Medulla oblongata (tissue), 1 donor: Measurements from ENCODE around the gene SLC9A2.

ENCODE experiments used
- DNase-seq: peaks from one replicate; pipeline ENCODE4 v3.0.0-alpha.2; 2015; ENCODE audit errors: extremely low spot score

The SLC9A2 gene

DNA sequence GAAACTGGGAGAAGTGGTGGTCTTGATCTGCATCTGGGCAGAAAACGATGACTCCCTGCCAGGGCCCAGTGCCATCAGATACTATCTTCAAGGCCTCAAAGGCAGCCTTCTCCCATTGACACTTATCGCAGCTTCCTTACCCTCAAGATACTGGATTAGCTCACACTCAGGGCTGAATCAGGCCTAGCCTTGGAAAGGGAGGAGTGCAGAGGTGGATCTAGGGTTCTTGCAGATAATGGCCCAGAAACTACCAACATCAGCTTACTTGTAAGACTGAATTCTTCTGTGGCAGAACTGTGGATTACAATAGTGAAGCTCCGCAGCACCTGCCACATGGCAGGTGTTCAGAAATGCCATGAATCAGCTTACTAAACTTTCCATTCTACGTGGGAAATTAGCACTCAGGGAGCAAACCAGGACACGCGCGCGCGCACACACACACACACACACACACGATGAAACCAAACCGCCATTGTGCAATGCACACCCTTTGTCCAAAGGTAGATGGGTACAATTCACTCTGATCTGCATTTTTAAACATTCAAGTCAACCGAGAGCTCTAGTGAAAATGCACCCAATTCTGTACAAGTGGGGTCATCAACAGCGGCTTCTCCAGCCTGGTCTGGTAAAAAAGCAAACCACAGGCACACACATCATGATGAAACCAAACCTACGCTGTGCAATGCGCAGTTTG lies 116.2 kb downstream of the SLC9A2 start:
- DNase-seq, result no peak

DNA sequence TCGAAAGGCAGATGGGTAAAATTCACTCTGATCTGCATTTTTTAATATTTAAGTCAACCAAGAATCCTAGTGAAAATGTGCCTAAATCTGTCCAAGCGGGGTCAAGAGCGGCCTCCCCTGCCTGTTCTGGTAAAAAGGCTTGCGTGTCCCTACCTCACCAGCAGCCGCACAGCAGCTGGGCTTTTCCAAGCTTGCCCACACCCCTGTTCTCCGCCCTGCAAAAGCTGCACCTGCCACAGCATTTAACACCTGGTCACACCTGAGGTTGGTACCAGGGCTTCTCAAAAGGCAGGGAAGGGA lies 116.7 kb downstream of the SLC9A2 start:
- DNase-seq, result no peak

DNA sequence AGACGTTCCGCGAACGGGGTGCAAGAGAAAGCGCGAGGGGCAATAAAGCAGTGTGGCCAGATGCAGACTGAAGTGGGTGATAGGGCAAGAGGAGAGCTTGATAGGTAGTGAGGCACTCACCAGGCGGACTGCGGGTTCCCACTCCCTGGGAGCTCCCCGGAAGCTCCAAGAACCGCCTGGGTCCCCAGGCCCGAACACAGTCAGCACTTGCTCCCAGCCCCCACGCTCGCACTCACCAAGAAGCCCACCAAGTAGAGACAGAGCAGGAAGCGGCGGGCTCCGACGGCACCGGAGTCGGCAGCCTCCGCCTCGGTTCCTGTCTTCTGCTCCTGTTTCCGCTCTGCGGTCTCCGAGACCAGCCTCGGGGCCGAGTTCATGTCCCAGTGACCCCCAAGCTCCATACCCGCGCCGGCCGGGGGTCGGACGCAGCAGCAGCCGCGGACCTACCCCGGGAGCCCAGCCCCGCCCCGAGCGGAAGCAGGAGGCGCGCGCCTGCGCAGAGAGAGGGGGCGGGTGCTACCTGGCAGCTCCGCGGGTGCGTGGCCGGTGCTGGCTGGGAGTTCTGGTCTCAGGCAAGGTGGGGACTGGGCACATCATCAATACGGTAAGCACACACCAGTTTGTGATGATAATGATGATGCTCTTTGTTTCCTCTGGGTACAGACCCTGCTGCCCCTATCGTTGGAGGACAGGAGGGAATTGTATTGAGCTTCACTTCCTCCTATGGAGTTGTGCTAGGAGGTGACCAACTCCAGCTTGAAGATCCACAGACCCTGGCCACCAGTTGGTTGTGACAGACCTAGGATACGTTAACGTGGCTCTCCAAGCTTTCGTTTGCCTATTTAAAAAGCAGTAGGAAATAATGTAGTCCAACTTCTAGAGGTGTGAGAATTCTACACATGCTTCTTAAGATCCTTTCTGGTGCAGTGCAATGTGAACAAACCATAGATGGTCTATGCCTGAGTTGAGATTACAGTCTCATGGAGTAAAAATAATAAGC lies 117.4 kb downstream of the SLC9A2 start:
- peak; percentile 80 for DNase-seq

DNA sequence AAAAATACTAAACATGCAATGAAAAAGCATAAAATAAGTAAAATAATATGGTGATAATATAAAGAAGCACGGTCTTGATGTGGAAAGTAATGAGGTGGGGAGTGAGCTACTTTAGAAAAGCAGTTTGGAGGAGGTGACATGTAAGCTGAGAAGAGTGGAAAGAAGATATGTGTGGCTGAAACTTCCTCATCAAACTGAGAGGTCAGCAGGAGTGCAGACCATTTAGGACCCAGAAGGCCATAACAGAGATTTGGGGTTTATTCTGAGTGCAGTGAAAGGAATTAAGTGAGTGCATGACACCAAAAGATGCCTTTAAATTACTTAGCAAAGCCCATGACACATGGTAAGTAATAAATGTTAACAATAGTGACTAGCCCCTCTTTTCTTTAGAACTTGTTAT lies 118.1 kb downstream of the SLC9A2 start:
- DNase-seq, result no peak

DNA sequence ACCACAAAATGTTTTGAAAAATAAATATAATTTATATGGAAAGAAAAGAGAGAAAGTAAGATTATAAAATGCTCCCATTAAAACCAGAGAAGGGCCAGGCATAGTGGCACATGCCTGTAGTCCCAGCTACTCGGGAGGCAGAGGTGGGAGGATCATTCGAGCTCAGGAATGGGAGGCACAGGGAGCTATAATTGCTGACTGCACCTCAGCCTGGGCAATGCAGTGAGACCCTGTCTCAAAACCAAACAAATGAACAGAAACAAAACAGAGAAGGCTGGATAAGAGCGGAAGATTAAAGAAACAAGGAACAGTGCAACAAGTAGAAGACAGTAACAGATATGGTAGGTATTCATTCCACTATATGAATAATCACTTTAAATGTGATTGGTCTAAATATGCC lies 123.9 kb downstream of the SLC9A2 start:
- DNase-seq, result no peak

DNA sequence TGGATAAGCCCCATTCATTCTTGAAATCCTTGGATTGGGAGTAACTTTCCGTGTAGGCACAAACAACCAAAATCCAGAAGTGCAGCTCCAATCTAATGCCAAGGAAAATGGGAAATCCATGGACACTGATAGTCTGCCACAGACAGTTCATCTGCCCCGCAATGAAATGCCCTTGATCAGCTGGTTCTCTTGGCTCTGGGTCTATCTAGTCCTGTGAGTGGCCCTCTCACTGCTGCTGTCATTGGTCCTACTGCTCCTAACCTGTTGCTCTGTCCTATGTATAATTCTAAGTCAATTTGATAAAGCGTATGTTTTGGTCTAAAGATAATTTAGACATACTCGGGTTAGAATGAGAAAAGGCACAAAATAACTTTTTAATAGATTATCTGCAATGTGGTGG lies 128.8 kb downstream of the SLC9A2 start:
- no peak for DNase-seq

DNA sequence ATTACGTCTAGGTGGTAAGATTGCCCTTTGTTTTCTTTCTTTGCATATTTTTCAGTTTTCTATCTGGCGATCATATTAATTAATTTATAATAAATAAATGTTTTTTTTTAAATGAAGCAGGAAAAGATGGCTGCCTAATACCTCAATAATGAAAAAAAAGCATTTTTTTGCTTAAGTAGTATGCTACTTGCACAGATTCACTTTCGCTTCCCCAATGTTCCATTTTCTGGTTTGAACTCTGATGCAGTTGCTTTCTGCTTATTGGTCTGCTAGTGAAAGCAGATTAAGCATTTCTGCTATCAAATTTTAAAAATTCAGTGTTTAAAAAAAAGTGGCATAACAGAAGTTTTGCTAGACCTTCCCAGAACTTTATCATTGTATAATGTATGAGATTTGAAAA lies 130.6 kb downstream of the SLC9A2 start:
- no peak for DNase-seq

DNA sequence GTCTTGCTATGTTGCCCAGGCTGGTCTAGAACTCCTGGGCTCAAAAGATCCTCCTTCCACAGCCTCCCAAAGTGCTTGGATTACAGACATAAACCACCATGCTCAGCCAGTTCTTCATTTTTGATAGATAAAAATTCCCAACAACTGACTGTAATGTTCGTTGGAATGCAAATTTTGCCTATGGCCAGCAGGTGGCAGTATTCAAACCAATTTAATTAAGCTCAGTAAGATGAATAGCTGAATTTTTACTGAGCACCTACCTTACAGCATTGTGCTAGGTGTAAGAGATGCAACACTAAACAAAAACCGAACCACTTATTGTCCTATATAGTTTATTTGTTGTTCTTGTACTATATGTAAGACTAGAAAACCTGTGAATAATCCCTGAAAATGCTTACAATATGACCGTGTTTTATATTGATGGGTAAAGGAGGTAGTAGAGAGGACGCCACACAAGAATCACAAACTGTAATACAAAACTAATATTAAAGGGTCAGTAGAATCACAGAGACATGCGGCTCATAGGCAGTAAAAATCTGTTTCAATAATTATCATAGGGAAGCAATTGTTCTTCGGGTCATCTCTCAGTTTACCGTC lies 134.3 kb downstream of the SLC9A2 start:
- DNase-seq, result peak; percentile 54

DNA sequence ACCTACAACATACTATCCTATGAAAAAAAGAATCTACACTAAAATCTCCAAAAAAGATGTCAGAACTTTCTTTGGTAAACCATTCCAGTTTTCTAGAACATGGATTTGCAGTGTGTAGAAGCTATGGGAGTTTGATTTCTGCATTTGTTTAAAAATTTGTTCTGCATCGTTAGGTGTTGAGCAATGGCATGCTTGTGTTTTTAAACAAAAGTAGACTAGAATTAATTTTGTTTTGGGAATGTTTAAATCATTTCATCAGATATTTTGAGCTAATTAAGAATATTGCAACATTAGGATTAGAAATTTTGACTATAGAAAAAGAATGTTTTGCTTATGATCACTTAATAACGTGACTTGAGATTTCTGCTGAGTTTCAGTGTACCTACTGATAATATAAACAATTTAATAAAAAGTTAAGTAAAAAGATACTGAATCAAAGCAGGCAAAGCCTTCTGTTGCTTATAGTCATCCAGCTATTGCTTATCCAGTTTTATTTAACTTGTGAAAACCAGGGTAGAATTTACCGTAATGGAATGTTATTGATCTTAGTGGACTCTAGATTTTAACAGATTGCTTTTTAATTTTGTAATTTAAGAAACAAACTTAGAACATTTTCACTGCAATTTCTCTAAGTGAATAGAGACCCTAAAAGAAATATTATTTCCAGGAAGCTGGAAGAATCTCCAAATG lies 135.2 kb downstream of the SLC9A2 start:
- DNase-seq, result no peak

DNA sequence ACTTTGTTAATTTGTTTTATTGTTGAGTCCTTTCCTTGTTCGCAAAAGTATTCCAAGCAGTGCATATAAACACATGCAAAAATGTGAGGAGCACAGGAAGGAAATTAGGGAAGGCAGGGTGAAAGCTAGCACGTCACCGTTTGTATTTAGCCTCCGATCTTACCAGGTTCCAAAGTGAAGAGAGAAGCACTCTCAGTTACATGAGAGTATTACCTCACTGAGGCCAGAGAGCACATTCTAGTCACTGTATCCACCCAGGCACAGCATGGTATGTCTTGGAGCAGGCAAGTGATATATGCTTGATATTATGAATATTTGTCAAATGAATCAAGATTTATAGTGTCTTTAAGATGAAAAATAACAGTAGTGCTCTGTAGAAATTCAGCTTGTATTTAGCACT lies 135.9 kb downstream of the SLC9A2 start:
- no peak for DNase-seq

DNA sequence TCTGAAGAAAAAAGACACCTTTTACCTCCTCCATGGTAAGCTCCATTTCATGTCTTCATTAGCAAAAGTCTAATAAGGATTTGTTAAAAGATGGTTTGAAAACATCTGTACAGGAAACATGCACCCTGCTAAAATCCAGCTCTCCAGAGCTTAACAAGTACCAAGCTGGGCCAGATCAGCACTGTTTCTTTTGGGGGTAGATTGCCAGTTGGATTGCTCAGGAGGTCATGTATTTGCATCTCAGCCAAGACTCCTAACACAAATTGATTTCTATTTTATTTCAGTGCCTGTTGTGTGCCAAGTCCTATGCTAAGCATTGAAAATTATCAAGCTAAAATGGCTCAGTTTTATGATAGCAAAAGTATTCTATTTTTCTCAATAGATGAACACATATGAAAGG lies 139.1 kb downstream of the SLC9A2 start:
- DNase-seq, result no peak
